ENCODE measurements around the gene RPLP1. TPM values are rescaled to one million over a fixed set of nuclear protein-coding genes. Genes with fewer than 3 reads are reported as not detected.

The RPLP1 gene
- total RNA-seq, 1 experiment from 2014 or later = 2,621 TPM

GRCh38 chr15:69456208-69457166 lies 3.9 kb downstream of the RPLP1 start:
- intact Hi-C loops (cut with micrococcal nuclease) = no loop called here
- Mint-ChIP-seq H3K4me1 (ENCODE audit: insufficient read depth, unreplicated experiment) (peaks cover 8% of the 10 kb centered on the region), H3K4me3 (ENCODE audit: unreplicated experiment) (peak overlapping the region; percentile 95), H3K27ac (ENCODE audit: low read depth, unreplicated experiment) (no peak overlapping the region), H3K9me3 (ENCODE audit: unreplicated experiment) (no peaks in the 10 kb centered on the region), H3K36me3 (ENCODE audit: insufficient read depth, unreplicated experiment) (peaks cover 69% of the 10 kb centered on the region), H3K27me3 (ENCODE audit: insufficient read depth, unreplicated experiment) (no peaks in the 10 kb centered on the region)
- no peak for TF ChIP-seq CTCF (IDR thresholded peaks at IDR 0.05; ENCODE audit: unreplicated experiment)
- no peak for DNase-seq (ENCODE audit: unreplicated experiment)
- POLR2A ChIA-PET = interaction anchor here (0.6 to 5.8 kb wide), 6 partner anchors 9 to 1712 kb away, joined by 3 to 132 read pairs (median 6); partner anchors contain the start of genes GLCE and KIF23
- BruUV-seq (replicated peaks) = no TSS peak
- CTCF ChIA-PET = interaction anchor here (0.5 to 1.1 kb wide), 3 partner anchors 9 to 17 kb away, joined by 4 to 7 read pairs (median 4); no protein-coding TSS in a partner anchor

- CTCF ChIA-PET = interaction anchor here (1.1 kb wide), 1 partner anchor 10 kb away, joined by 7 read pairs; no protein-coding TSS in a partner anchor
- intact Hi-C loops (cut with micrococcal nuclease) = no loop called here
- no TSS peak for BruUV-seq (replicated peaks)
Measured at GRCh38 chr15:69457304-69458280, 5.0 kb downstream of the RPLP1 start.

GRCh38 chr15:69459066-69459465 lies 6.4 kb downstream of the RPLP1 start:
- CTCF ChIA-PET = interaction anchor here (0.7 kb wide), 3 partner anchors 63 to 1612 kb away, joined by 3 to 4 read pairs (median 3); no protein-coding TSS in a partner anchor
- no peak for DNase-seq (ENCODE audit: unreplicated experiment)
- H3K27ac Mint-ChIP-seq (ENCODE audit: low read depth, unreplicated experiment) = no peak overlapping the region
- no peaks in the 10 kb centered on the region for H3K9me3 Mint-ChIP-seq (ENCODE audit: unreplicated experiment)
- H3K4me3 Mint-ChIP-seq (ENCODE audit: unreplicated experiment) = no peak overlapping the region
- no peaks in the 10 kb centered on the region for H3K27me3 Mint-ChIP-seq (ENCODE audit: insufficient read depth, unreplicated experiment)
- POLR2A ChIA-PET = interaction anchor here (0.5 to 0.8 kb wide), 4 partner anchors 37 to 1303 kb away, joined by 3 to 5 read pairs (median 4); no protein-coding TSS in a partner anchor
- intact Hi-C loops (cut with micrococcal nuclease) = no loop called here
- BruUV-seq (replicated peaks) = no TSS peak
- H3K4me1 Mint-ChIP-seq (ENCODE audit: insufficient read depth, unreplicated experiment) = peaks cover 18% of the 10 kb centered on the region
- TF ChIP-seq CTCF (IDR thresholded peaks at IDR 0.05; ENCODE audit: unreplicated experiment) = no peak
- H3K36me3 Mint-ChIP-seq (ENCODE audit: insufficient read depth, unreplicated experiment) = peaks cover 52% of the 10 kb centered on the region

More at GRCh38 chr15:69457304-69458280, 5.0 kb downstream of the RPLP1 start:
- no peak overlapping the region for H3K4me3 Mint-ChIP-seq (ENCODE audit: unreplicated experiment)
- TF ChIP-seq CTCF (IDR thresholded peaks at IDR 0.05; ENCODE audit: unreplicated experiment) = no peak
- H3K27me3 Mint-ChIP-seq (ENCODE audit: insufficient read depth, unreplicated experiment) = no peaks in the 10 kb centered on the region
- POLR2A ChIA-PET = interaction anchor here (0.7 kb wide), 1 partner anchor 1339 kb away, joined by 3 read pairs; no protein-coding TSS in a partner anchor
- no peak for DNase-seq (ENCODE audit: unreplicated experiment)
- H3K27ac Mint-ChIP-seq (ENCODE audit: low read depth, unreplicated experiment) = no peak overlapping the region
- peaks cover 8% of the 10 kb centered on the region for H3K4me1 Mint-ChIP-seq (ENCODE audit: insufficient read depth, unreplicated experiment)
- no peaks in the 10 kb centered on the region for H3K9me3 Mint-ChIP-seq (ENCODE audit: unreplicated experiment)
- H3K36me3 Mint-ChIP-seq (ENCODE audit: insufficient read depth, unreplicated experiment) = peaks cover 67% of the 10 kb centered on the region
